Fibroblast of upper back skin (primary cell): ENCODE results near the gene CTNND2.
A peak's percentile ranks its signal among the peaks of the same experiment; 100 is the strongest.
"Not testable (repeated sequence)": the region's sequence is repeated elsewhere in the genome, so short reads cannot be mapped to it uniquely, and the experiment has no call there.

ENCODE experiments used
- DNase-seq: peaks from one replicate; pipeline ENCODE4 v3.0.0-alpha.2; 2013

The CTNND2 gene

GRCh38 chr5:11007269-11007870 lies 896.9 kb downstream of the CTNND2 start:
- no peak for DNase-seq

GRCh38 chr5:11004523-11004922 lies 899.7 kb downstream of the CTNND2 start:
- DNase-seq, result not testable (repeated sequence)

GRCh38 chr5:11000515-11001353 lies 903.5 kb downstream of the CTNND2 start:
- no peak for DNase-seq

GRCh38 chr5:10999714-11000113 lies 904.5 kb downstream of the CTNND2 start:
- DNase-seq, result no peak

GRCh38 chr5:10995891-10996290 lies 908.4 kb downstream of the CTNND2 start:
- no peak for DNase-seq

- DNase-seq, result no peak
These were observed 909.9 kb downstream of the CTNND2 start for GRCh38 chr5:10994091-10994986.

GRCh38 chr5:10990634-10991033 lies 913.6 kb downstream of the CTNND2 start:
- DNase-seq, result no peak

- DNase-seq, result no peak
These were observed 914.5 kb downstream of the CTNND2 start for GRCh38 chr5:10989577-10990263.

- DNase-seq, result no peak
These were observed 915.6 kb downstream of the CTNND2 start for GRCh38 chr5:10988622-10989021.

GRCh38 chr5:10987925-10988504 lies 916.2 kb downstream of the CTNND2 start:
- DNase-seq, result peak; percentile 7

- peak; percentile 22 for DNase-seq
These were observed 916.8 kb downstream of the CTNND2 start for GRCh38 chr5:10987276-10987924.

GRCh38 chr5:10985721-10986110 lies 918.5 kb downstream of the CTNND2 start:
- DNase-seq, result no peak

GRCh38 chr5:10985091-10985720 lies 919.0 kb downstream of the CTNND2 start:
- peak; percentile 3 for DNase-seq

GRCh38 chr5:10984021-10984715 lies 920.1 kb downstream of the CTNND2 start:
- no peak for DNase-seq

- DNase-seq, result no peak
These were observed 921.6 kb downstream of the CTNND2 start for GRCh38 chr5:10982626-10983025.

- DNase-seq, result no peak
These were observed 922.3 kb downstream of the CTNND2 start for GRCh38 chr5:10981932-10982331.

- no peak for DNase-seq
These were observed 927.2 kb downstream of the CTNND2 start for GRCh38 chr5:10977011-10977410.

- peak; percentile 37 for DNase-seq
These were observed 928.3 kb downstream of the CTNND2 start for GRCh38 chr5:10975945-10976344.

- no peak for DNase-seq
These were observed 929.4 kb downstream of the CTNND2 start for GRCh38 chr5:10974850-10975249.

- no peak for DNase-seq
These were observed 930.9 kb downstream of the CTNND2 start for GRCh38 chr5:10973316-10973715.

GRCh38 chr5:10969684-10970180 lies 934.5 kb downstream of the CTNND2 start:
- DNase-seq, result no peak
